HCT116 (cell line): ENCODE data around the gene AP4M1. TPM values are rescaled to one million over a fixed set of nuclear protein-coding genes. Genes with fewer than 3 reads are reported as not detected.

Experiments used
- ATAC-seq: fragments of 200-7000 bp; cut with Tn5 transposase; 2 replicates; pipeline ENCODE4 v1.9.1; 2020; ENCODE audit warnings: mild to moderate bottlenecking, moderate library complexity
- BruUV-seq: library from RNA; stranded (reverse); fragments of 400-500 nt; replicated peaks from 2 replicates; lab custom pipeline; 2021; lab: Mats Ljungman, UMichigan
- CTCF ChIA-PET: fragments of 300-600 bp; sonication (Branson Sonifier 250); formaldehyde crosslinking; loops from one replicate; lab custom pipeline; 2021; ENCODE audit warnings: antibody characterized with exemption; lab: Charles Lee
- POLR2A ChIA-PET: fragments of 300-600, 350-600 bp; sonication (Branson Sonifier 250); formaldehyde crosslinking; loops from one replicate; lab custom pipeline; 2021; ENCODE audit warnings: antibody characterized with exemption; lab: Charles Lee
- RAD21 ChIA-PET, 2 experiments: fragments of 300-600 bp; sonication (Branson Sonifier 250); formaldehyde crosslinking; loops; one replicate each; lab custom pipeline; 2023; ENCODE audit warnings: low total read pairs in 2 of 2; ENCODE audit not compliant: uncharacterized antibody in 2 of 2, unreplicated experiment in 2 of 2, low non-redundant PET in 1 of 2; lab: Charles Lee
- DNase-seq: peaks from one replicate; pipeline ENCODE4 v3.0.0-alpha.2; 2010; ENCODE audit warnings: low read depth, low spot score
- H2AFZ ChIP-seq: fragments of 200-600 bp; shearing (Covaris generic), sonication (generic); 2 replicates; pipeline ENCODE4 v1.6.1; 2017; ENCODE audit warnings: low read depth, mixed run types, mixed read lengths, antibody characterized with exemption, low read length; ENCODE audit not compliant: poor library complexity, severe bottlenecking
- H3K27ac ChIP-seq: 2 replicates; pipeline ENCODE4 v1.5.1; 2012; ENCODE audit warnings: low read depth, low read length
- H3K27me3 ChIP-seq: fragments of 200-600 bp; sonication (generic); 2 replicates; pipeline ENCODE4 v1.6.1; 2016; ENCODE audit warnings: mixed run types, low read length, mixed read lengths; ENCODE audit not compliant: insufficient read depth
- H3K36me3 ChIP-seq, 2 experiments: fragments of 200-500 bp in 1 of 2; fragments of 200-600 bp in 1 of 2; sonication (Bioruptor generic) in 1 of 2; sonication (generic) in 1 of 2; 2 replicates each; pipeline versions ENCODE4 v1.5.1 to v1.6.1; 2014 to 2016; ENCODE audit warnings: low read length in 2 of 2, inconsistent platforms in 1 of 2, mixed read lengths in 1 of 2, mixed run types in 1 of 2; ENCODE audit not compliant: insufficient read depth in 2 of 2, control insufficient read depth in 1 of 2
- H3K4me1 ChIP-seq, 2 experiments: fragments of 200-600 bp in 1 of 2; sonication (generic) in 1 of 2; 2 replicates each; pipeline versions ENCODE4 v1.5.1 to v1.6.1; 2012 to 2017; ENCODE audit warnings: low read length in 2 of 2, inconsistent platforms in 1 of 2, mild to moderate bottlenecking in 1 of 2, mixed read lengths in 1 of 2, mixed run types in 1 of 2, moderate library complexity in 1 of 2; ENCODE audit not compliant: insufficient read depth in 2 of 2, control insufficient read depth in 1 of 2
- H3K4me2 ChIP-seq: fragments of 200-600 bp; sonication (generic); 2 replicates; pipeline ENCODE4 v1.6.1; 2017; ENCODE audit warnings: mixed run types, low read length, mixed read lengths
- H3K4me3 ChIP-seq, 2 experiments: fragments of 200-600 bp in 1 of 2; sonication (generic) in 1 of 2; replicated peaks in 1 of 2; 2 replicates each; pipeline ENCODE4 v1.5.1; 2011 to 2016; ENCODE audit warnings: low read length in 2 of 2, control low read depth in 1 of 2, low read depth in 1 of 2, mild to moderate bottlenecking in 1 of 2, mixed read lengths in 1 of 2, mixed run types in 1 of 2
- H3K79me2 ChIP-seq: fragments of 200-600 bp; sonication (generic); 2 replicates; pipeline ENCODE4 v1.6.1; 2017; ENCODE audit warnings: mild to moderate bottlenecking, mixed run types, low read length, moderate library complexity, mixed read lengths; ENCODE audit not compliant: insufficient read depth
- H3K9ac ChIP-seq: fragments of 200-600 bp; sonication (generic); 2 replicates; pipeline ENCODE4 v1.6.1; 2016; ENCODE audit warnings: low read length, mixed read lengths
- H3K9me2 ChIP-seq: fragments of 200-600 bp; sonication (generic), shearing (Covaris generic); 2 replicates; pipeline ENCODE4 v1.6.1; 2017; ENCODE audit warnings: mixed run types, mild to moderate bottlenecking, moderate library complexity; ENCODE audit not compliant: insufficient read depth
- H3K9me3 ChIP-seq, 2 experiments: fragments of 200-500 bp in 1 of 2; fragments of 200-600 bp in 1 of 2; sonication (Bioruptor generic) in 1 of 2; sonication (generic) in 1 of 2; 2 replicates each; pipeline ENCODE4 v1.6.1; 2014 to 2017; ENCODE audit warnings: low read length in 2 of 2, mixed read lengths in 2 of 2, inconsistent platforms in 1 of 2, low read depth in 1 of 2, mild to moderate bottlenecking in 1 of 2, mixed run types in 1 of 2, moderate library complexity in 1 of 2; ENCODE audit not compliant: control insufficient read depth in 1 of 2, insufficient read depth in 1 of 2
- H4K20me1 ChIP-seq: fragments of 200-600 bp; sonication (generic), shearing (Covaris generic); 2 replicates; pipeline ENCODE4 v1.6.1; 2017; ENCODE audit warnings: mixed run types, mild to moderate bottlenecking, moderate library complexity; ENCODE audit not compliant: insufficient read depth
- CEBPB ChIP-seq: IDR thresholded peaks from 2 replicates; pipeline ENCODE4 v1.6.1; 2012; ENCODE audit warnings: low read depth
- CTCF ChIP-seq, 3 experiments: fragments of 200-600 bp in 1 of 3; sonication (generic) in 1 of 3; IDR thresholded peaks in 2 of 3; conservative IDR thresholded peaks in 1 of 3; 2 replicates each; pipeline ENCODE4 v1.5.1; 2012 to 2017; ENCODE audit warnings: low read depth in 2 of 3, low read length in 2 of 3, antibody characterized with exemption in 1 of 3, borderline replicate concordance in 1 of 3, control low read depth in 1 of 3, mild to moderate bottlenecking in 1 of 3, mixed read lengths in 1 of 3, mixed run types in 1 of 3, moderate library complexity in 1 of 3; ENCODE audit not compliant: insufficient read depth in 1 of 3
- POLR2A ChIP-seq: IDR thresholded peaks from 2 replicates; pipeline ENCODE4 v1.7.0; 2011; ENCODE audit warnings: borderline replicate concordance; ENCODE audit not compliant: insufficient read depth, insufficient read length; ENCODE audit errors: extremely low read depth
- RAD21 ChIP-seq: IDR thresholded peaks from 2 replicates; pipeline ENCODE4 v1.6.1; 2012; ENCODE audit warnings: low read depth, mild to moderate bottlenecking
- SIN3A ChIP-seq: IDR thresholded peaks from 2 replicates; pipeline ENCODE4 v1.6.1; 2012; ENCODE audit warnings: low read depth
- intact Hi-C: fragments of 100-400 bp; cut with micrococcal nuclease; formaldehyde crosslinking; loops from 2 replicates; pipeline ENCODE4 v1.10.0; 2022
- total RNA-seq: library from RNA; stranded (reverse); gene quantifications from one replicate; pipeline ENCODE4 v1.2.1, GENCODE V29; 2021; ENCODE audit not compliant: unreplicated experiment

The AP4M1 gene
- total RNA-seq, 1 experiment from 2014 or later, result 20.0 TPM

DNA sequence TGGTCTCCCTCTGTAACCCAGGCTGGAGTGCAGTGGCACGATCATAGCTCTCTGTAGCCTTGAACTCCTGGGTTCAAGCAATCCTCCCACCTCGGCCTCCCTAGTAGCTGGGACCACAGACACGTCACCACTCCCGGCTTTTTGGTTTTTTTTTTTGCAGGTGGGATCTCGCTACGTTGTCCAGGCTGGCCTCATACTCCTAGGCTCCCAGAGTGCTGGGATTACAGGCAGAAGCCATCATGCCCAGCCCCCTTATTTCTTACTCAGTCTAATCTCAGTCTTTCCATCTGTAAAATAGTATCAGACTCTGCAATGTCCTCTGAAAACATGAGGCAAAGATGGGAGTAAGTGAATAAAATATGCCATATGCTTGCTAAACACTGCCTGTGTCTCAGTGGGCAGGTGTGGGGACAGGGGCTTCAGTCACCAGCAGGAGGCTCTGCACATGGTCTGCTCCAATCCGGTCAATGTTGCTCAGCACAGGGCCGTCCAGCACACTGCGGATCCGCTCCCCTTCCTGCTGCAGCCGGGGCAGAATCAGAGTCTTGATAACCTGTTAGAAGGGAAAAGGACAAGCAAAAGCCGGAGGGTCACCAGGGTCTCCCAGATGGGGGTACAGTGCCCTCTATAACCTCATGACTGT, 8.2 kb downstream of the AP4M1 start:
- no peak for DNase-seq
- H3K4me1 ChIP-seq, result no peaks in the 10 kb centered on the region
- H3K27me3 ChIP-seq, result no peaks in the 10 kb centered on the region
- H3K9me2 ChIP-seq, result no peaks in the 10 kb centered on the region
- RAD21 ChIA-PET, result no interaction called here
- CTCF ChIA-PET, result no interaction called here
- ATAC-seq, result peak; percentile 63
- H3K79me2 ChIP-seq, result no peaks in the 10 kb centered on the region
- H3K9ac ChIP-seq, result no peak overlapping the region
- POLR2A ChIA-PET, result no interaction called here
- H2AFZ ChIP-seq, result no peak overlapping the region
- intact Hi-C loops, result no loop called here
- no peak overlapping the region for H3K4me3 ChIP-seq
- BruUV-seq, result no TSS peak
- H3K4me2 ChIP-seq, result no peak overlapping the region
- TF ChIP-seq POLR2A (no peak), CTCF (IDR thresholded peaks at IDR 0.05 in 2 of 3, conservative IDR thresholded peaks at IDR 0.05 in 1 of 3; ENCODE audit: borderline replicate concordance in 1 of 3, insufficient read depth in 1 of 3, low read depth in 2 of 3, low read length in 2 of 3) (peak in 2 of 3 experiments; percentile 24 to 31; a peak in 2 of 6 replicates)
- peaks cover 3 to 28% of the 10 kb centered on the region in 2 experiments; a peak in 3 of 4 replicates for H3K36me3 ChIP-seq
- no peaks in the 10 kb centered on the region for H4K20me1 ChIP-seq
- no peak overlapping the region for H3K27ac ChIP-seq
- H3K9me3 ChIP-seq, result no peaks in the 10 kb centered on the region

- ATAC-seq (no peak), DNase-seq (no peak)
- POLR2A ChIA-PET, result no interaction called here
- intact Hi-C loops, result no loop called here
- Histone ChIP-seq H3K36me3 (peaks cover 3 to 23% of the 10 kb centered on the region in 2 experiments; a peak in 3 of 4 replicates), H3K79me2 (no peaks in the 10 kb centered on the region), H3K4me3 (no peak overlapping the region), H3K27ac (no peak overlapping the region), H3K9me3 (no peaks in the 10 kb centered on the region), H3K9ac (no peak overlapping the region), H3K9me2 (no peaks in the 10 kb centered on the region), H2AFZ (no peak overlapping the region), H3K4me2 (no peak overlapping the region), H4K20me1 (no peaks in the 10 kb centered on the region), H3K4me1 (no peaks in the 10 kb centered on the region), H3K27me3 (no peaks in the 10 kb centered on the region)
- RAD21 ChIA-PET, result no interaction called here
- CTCF ChIA-PET, result no interaction called here
- BruUV-seq, result no TSS peak
- no peak for TF ChIP-seq RAD21
- TF ChIP-seq SIN3A, result no peak
- no peak for TF ChIP-seq CEBPB
Measured at GRCh38 chr7:100111156-100111555, 9.7 kb downstream of the AP4M1 start.
